GM12801 (cell line): Measurements from ENCODE around the gene WDTC1.

Experiments used
- TF ChIP-seq, protein P1 (sequence below): IDR thresholded peaks from one replicate; pipeline ENCODE4 v1.5.1; 2011; ENCODE audit warnings: control low read depth; ENCODE audit not compliant: insufficient read length; ENCODE audit errors: extremely low read depth

Gene WDTC1

DNA sequence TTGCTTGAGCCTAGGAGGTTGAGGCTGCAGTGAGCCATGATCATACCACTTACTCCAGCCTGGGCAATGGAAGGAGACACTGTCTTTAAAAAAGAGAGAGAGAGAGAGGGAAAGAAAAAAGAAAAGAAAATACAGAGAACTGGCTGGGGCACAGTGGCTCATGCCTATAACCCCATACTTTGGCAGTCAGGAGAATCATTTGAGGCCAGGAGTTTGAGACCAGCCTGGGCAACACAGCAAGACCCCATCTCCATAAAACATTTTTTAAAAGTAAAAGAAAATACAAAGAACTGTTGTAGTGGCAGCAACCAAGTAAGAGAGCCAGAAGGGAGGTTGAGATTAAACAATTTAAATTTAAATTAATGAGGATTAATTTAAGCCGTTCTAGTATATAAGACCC, 39.8 kb downstream of the WDTC1 start:
- TF ChIP-seq, protein P1, sequence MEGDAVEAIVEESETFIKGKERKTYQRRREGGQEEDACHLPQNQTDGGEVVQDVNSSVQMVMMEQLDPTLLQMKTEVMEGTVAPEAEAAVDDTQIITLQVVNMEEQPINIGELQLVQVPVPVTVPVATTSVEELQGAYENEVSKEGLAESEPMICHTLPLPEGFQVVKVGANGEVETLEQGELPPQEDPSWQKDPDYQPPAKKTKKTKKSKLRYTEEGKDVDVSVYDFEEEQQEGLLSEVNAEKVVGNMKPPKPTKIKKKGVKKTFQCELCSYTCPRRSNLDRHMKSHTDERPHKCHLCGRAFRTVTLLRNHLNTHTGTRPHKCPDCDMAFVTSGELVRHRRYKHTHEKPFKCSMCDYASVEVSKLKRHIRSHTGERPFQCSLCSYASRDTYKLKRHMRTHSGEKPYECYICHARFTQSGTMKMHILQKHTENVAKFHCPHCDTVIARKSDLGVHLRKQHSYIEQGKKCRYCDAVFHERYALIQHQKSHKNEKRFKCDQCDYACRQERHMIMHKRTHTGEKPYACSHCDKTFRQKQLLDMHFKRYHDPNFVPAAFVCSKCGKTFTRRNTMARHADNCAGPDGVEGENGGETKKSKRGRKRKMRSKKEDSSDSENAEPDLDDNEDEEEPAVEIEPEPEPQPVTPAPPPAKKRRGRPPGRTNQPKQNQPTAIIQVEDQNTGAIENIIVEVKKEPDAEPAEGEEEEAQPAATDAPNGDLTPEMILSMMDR: no peak

DNA sequence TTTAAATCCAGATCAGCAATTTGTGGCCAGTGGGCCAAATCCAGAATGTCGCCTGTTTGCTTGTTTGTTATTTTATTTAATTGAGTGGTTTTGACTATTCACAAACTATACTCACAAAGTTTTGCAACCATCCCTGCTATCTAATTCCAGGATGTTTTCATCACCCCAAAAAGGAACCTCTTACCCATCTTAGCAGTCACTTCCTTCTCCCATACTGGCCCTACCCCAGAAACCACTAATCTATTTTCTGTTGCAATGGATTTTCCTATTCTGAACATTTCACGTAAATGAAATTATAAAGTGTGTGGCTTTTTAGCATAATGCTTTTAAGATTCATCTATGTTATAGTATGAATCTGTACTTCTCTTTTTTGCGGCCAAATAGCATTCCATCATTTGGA, 41.3 kb downstream of the WDTC1 start:
- TF ChIP-seq, protein P1: no peak

DNA sequence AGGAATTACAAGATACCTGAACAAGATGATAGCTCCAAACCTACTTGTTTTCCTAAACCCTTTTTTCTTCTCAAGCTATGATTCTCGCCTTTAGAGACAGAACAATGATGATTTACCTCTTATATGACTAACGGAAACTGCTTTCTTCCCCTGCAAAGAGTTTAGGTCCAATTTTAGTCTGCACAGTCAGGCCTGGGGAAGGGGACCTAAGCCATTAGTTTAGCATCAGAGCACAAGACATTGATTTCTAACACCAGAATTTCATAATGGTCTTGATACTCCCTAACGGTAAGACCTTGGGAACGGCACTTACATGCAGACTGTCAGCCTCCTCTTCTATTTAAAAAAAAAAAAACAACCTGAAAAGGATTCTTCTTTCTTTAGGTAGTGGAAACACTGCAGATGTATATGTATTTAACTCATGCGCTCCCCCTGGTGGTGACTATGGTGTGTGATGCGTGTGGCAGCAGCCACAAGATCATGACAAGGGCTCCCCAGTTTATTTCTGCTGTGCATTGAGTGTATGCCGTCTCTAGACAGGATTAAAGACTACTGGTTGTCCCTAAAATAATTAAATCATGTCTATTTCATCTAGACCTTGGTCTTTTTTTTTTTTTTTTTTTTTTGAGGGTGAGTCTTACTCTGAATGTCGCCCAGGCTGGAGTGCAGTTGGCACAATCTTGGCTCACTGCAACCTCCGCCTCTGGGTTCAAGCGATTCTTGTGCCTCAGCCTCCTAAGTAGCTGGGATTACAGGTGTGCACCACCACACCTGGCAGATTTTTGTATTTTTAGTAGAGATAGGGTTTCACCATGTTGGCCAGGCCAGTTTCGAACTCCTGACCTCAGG, 50.2 kb downstream of the WDTC1 start:
- TF ChIP-seq, protein P1: no peak

DNA sequence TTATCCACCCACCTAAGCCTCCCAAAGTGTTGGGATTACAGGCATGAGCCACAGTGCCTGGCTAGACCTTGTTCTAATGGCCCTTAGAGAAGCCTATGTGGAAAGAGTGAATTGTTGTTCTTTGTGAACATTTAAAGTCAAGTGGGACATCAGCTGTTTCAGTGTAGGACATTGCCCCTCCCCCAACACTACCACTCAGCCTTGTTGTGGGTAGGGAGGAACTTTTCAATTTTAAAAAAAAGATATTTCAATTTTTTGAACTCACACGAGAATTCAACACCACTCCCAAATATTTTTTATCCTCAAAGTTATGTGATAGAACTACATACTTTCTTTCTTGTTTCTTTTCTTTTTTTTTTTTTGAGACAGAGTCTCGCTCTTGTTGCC, 50.8 kb downstream of the WDTC1 start:
- TF ChIP-seq, protein P1: no peak

DNA sequence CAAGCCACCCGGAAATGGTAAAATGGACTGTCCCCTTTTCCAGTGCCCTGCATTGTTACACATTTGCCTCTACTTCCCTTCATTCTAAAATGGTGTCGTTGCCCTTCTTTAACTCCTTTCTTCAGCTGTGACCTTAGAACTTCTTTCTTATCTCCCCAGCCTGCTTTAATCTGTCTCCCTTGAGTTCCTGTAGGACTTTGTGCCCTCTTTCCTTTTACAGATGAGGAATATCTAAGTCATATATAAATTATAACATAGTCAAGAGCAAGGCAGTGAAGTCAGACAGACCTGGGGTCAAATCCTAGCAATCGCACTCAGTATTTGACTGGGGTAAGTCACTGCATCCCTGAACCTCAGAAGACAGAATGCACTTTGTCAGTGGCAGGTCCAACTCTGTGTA, 56.1 kb downstream of the WDTC1 start:
- TF ChIP-seq, protein P1: no peak

DNA sequence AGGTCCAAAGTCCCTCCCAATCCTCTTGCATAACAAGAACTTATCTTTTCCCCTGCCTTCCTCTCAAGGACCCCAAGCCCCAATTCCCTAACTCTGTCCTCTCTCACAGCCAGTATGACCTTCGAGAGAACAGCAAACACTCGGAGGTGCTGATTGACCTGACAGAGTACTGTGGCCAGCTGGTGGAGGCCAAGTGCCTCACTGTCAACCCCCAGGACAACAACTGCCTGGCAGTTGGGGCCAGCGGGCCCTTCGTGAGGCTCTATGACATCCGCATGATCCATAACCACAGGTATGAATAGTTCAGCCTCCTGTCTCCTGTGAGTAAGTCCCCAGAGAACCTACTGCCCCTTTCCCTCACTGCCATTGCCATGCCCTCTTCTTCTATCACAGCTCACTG, 57.7 kb downstream of the WDTC1 start:
- TF ChIP-seq, protein P1: no peak

DNA sequence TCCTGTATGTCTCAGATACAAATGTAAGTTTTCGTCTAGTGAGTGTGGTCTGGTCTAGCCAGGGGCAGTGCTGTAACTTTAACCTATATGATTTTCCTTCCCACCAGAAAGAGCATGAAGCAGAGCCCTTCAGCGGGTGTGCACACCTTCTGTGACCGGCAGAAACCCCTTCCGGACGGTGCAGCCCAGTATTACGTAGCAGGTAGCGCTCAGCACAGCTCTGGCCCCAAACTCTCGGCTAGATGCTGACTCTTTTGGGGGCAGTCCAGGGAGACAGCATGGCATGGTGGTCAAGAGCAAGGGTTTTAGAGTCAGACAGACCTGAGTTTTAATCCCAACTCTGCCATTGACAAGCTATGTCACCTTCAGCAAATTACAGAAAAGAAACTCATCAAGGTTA, 59.5 kb downstream of the WDTC1 start:
- TF ChIP-seq, protein P1: no peak
